Mesothelial cell of epicardium (in vitro differentiated cells): ENCODE results near the gene REN. TPM values are rescaled to one million over a fixed set of nuclear protein-coding genes. Genes with fewer than 3 reads are reported as not detected.

Experiments
- DNase-seq, 2 experiments: peaks; one replicate each; pipeline ENCODE4 v3.0.0; 2021; ENCODE audit warnings: low spot score in 2 of 2; ENCODE audit not compliant: unreplicated experiment in 2 of 2
- H3K27ac Mint-ChIP-seq: 2 replicates; pipeline ENCODE4 v1.8.0; 2021; ENCODE audit warnings: mixed read lengths
- H3K27me3 Mint-ChIP-seq: 2 replicates; pipeline ENCODE4 v1.8.0; 2021; ENCODE audit warnings: low read depth, mixed read lengths
- H3K36me3 Mint-ChIP-seq: 2 replicates; pipeline ENCODE4 v1.8.0; 2021; ENCODE audit warnings: mixed read lengths
- H3K4me1 Mint-ChIP-seq: 2 replicates; pipeline ENCODE4 v1.8.0; 2021; ENCODE audit warnings: mixed read lengths
- H3K4me3 Mint-ChIP-seq: 2 replicates; pipeline ENCODE4 v1.8.0; 2021; ENCODE audit warnings: mild to moderate bottlenecking, moderate library complexity, mixed read lengths
- H3K9me3 Mint-ChIP-seq: 2 replicates; pipeline ENCODE4 v1.8.0; 2021; ENCODE audit warnings: mixed read lengths
- CTCF ChIP-seq: fragments of 200-600 bp; sonication (generic); IDR thresholded peaks from one replicate; pipeline ENCODE4 v1.5.0; 2021; ENCODE audit warnings: antibody characterized with exemption; ENCODE audit not compliant: unreplicated experiment
- total RNA-seq: library from RNA; stranded (reverse); gene quantifications from 3 replicates; pipeline ENCODE4 v1.2.1, GENCODE V29; 2021

The REN gene
- total RNA-seq, 1 donor from 2014 or later: not detected

GRCh38 chr1:204125759-204126351 lies 40.3 kb downstream of the REN start:
- peaks cover 21% of the 10 kb centered on the region for H3K36me3 Mint-ChIP-seq
- no peak for DNase-seq
- peaks cover 35% of the 10 kb centered on the region for H3K4me1 Mint-ChIP-seq
- no peak overlapping the region for H3K4me3 Mint-ChIP-seq
- TF ChIP-seq CTCF: no peak
- no peaks in the 10 kb centered on the region for H3K27me3 Mint-ChIP-seq
- H3K27ac Mint-ChIP-seq: no peak overlapping the region
- no peaks in the 10 kb centered on the region for H3K9me3 Mint-ChIP-seq

- H3K4me1 Mint-ChIP-seq: peaks cover 30% of the 10 kb centered on the region
- DNase-seq: no peak
- no peaks in the 10 kb centered on the region for H3K9me3 Mint-ChIP-seq
- H3K4me3 Mint-ChIP-seq: no peak overlapping the region
- TF ChIP-seq CTCF: no peak
- no peak overlapping the region for H3K27ac Mint-ChIP-seq
- peaks cover 19% of the 10 kb centered on the region for H3K36me3 Mint-ChIP-seq
- no peaks in the 10 kb centered on the region for H3K27me3 Mint-ChIP-seq
Measured at GRCh38 chr1:204124639-204125038, 41.5 kb downstream of the REN start.

GRCh38 chr1:204123376-204123775 lies 42.8 kb downstream of the REN start:
- Mint-ChIP-seq H3K9me3 (no peaks in the 10 kb centered on the region), H3K4me3 (no peak overlapping the region), H3K27me3 (no peaks in the 10 kb centered on the region), H3K36me3 (peaks cover 26% of the 10 kb centered on the region), H3K27ac (no peak overlapping the region), H3K4me1 (peaks cover 18% of the 10 kb centered on the region)
- TF ChIP-seq CTCF: no peak
- no peak for DNase-seq

- H3K4me3 Mint-ChIP-seq: no peak overlapping the region
- DNase-seq: no peak
- no peaks in the 10 kb centered on the region for H3K27me3 Mint-ChIP-seq
- TF ChIP-seq CTCF: no peak
- H3K9me3 Mint-ChIP-seq: no peaks in the 10 kb centered on the region
- H3K4me1 Mint-ChIP-seq: peaks cover 9% of the 10 kb centered on the region
- H3K36me3 Mint-ChIP-seq: peaks cover 29% of the 10 kb centered on the region
- H3K27ac Mint-ChIP-seq: no peak overlapping the region
Measured at GRCh38 chr1:204121840-204122555, 44.1 kb downstream of the REN start.

GRCh38 chr1:204116539-204116938 lies 49.6 kb downstream of the REN start:
- no peaks in the 10 kb centered on the region for H3K27me3 Mint-ChIP-seq
- no peak overlapping the region for H3K27ac Mint-ChIP-seq
- no peaks in the 10 kb centered on the region for H3K4me1 Mint-ChIP-seq
- DNase-seq: no peak
- H3K9me3 Mint-ChIP-seq: no peaks in the 10 kb centered on the region
- no peak for TF ChIP-seq CTCF
- peaks cover 16% of the 10 kb centered on the region for H3K36me3 Mint-ChIP-seq
- H3K4me3 Mint-ChIP-seq: no peak overlapping the region
